Sigmoid colon (tissue), 7 donors: ENCODE data around the gene BLOC1S2. TPM values are rescaled to one million over a fixed set of nuclear protein-coding genes. Genes with fewer than 3 reads are reported as not detected.
"Not testable (repeated sequence)": the region's sequence is repeated elsewhere in the genome, so short reads cannot be mapped to it uniquely, and the experiment has no call there.

Experiments
- DNase-seq: peaks from one replicate; pipeline ENCODE4 v3.0.0-alpha.2; 2019
- H3K27ac ChIP-seq, 4 donors: fragments of 200-600 bp; sonication (generic); one replicate each; pipeline ENCODE4 v1.5.1; 2016 to 2019; ENCODE audit warnings: mild to moderate bottlenecking in 1 of 4
- H3K27me3 ChIP-seq, 3 donors: fragments of 200-600 bp; sonication (generic); one replicate each; pipeline ENCODE4 v1.5.1; 2019; ENCODE audit warnings: mild to moderate bottlenecking in 1 of 3
- H3K36me3 ChIP-seq, 4 donors: fragments of 200-600 bp; sonication (generic); one replicate each; pipeline ENCODE4 v1.5.1; 2016 to 2019
- H3K4me1 ChIP-seq, 4 donors: fragments of 200-600 bp; sonication (generic); one replicate each; pipeline ENCODE4 v1.5.1; 2017 to 2019
- H3K4me3 ChIP-seq, 4 donors: fragments of 200-600 bp; sonication (generic); one replicate each; pipeline ENCODE4 v1.5.1; 2017 to 2019; ENCODE audit warnings: mild to moderate bottlenecking in 2 of 4, moderate library complexity in 1 of 4
- H3K9me3 ChIP-seq, 4 donors: fragments of 200-600 bp in 3 of 4; sonication (generic) in 3 of 4; one replicate each; pipeline versions ENCODE4 v1.5.1 to v1.6.1; 2013 to 2019
- EP300 ChIP-seq, 4 donors: sonication (generic); formaldehyde crosslinking; IDR thresholded peaks; one replicate each; pipeline ENCODE4 v1.6.1; 2017; ENCODE audit warnings: antibody characterized with exemption in 4 of 4
- POLR2A ChIP-seq, 2 donors: fragments of 450-650 bp; IDR thresholded peaks; one replicate each; pipeline ENCODE4 v1.6.1; 2016; ENCODE audit warnings: antibody characterized with exemption in 2 of 2, mild to moderate bottlenecking in 2 of 2, moderate library complexity in 2 of 2
- POLR2AphosphoS5 ChIP-seq, 4 donors: sonication (generic); formaldehyde crosslinking; IDR thresholded peaks; one replicate each; pipeline ENCODE4 v1.6.1; 2017; ENCODE audit warnings: antibody characterized with exemption in 4 of 4
- WGBS, 2 donors: extraction: QIAGEN DNeasy Blood & Tissue Kit; methylation state at CpG; one replicate each; pipeline ENCODE4 v1.1.7; 2013; 5-methylcytosine and 5-hydroxymethylcytosine counted together
- intact Hi-C: fragments of 100-400 bp; cut with DNase I; formaldehyde crosslinking; loops from one replicate; pipeline ENCODE4 v1.15.1; 2023
- polyA plus RNA-seq, 3 donors: library from polyadenylated mRNA; stranded (reverse); fragments of 200-250 nt; gene quantifications; one replicate each; pipeline ENCODE4 v1.2.3, GENCODE V29; 2013
- total RNA-seq, 4 donors: library from RNA; depleted of rRNA; stranded (reverse); fragments of >200 nt; gene quantifications; one replicate each; pipeline ENCODE4 v1.1.0, GENCODE V29; 2016
- TF ChIP-seq, protein P1 (sequence below), 4 experiments: fragments of 450-650 bp in 3 of 4; fragments of 200-600 bp in 1 of 4; IDR thresholded peaks; one replicate each; pipeline ENCODE4 v1.5.1; 2016 to 2019; ENCODE audit warnings: antibody characterized with exemption in 4 of 4, mild to moderate bottlenecking in 3 of 4, moderate library complexity in 2 of 4
- donor health status: healthy with polysubstance abuse.
- donor health status: Bipolar disorder and iron deficiency.
- donor health status: healthy.

The BLOC1S2 gene
- total and polyA plus RNA-seq, 7 donors, result 12.1 to 55.0 (median 23.9) TPM

DNA sequence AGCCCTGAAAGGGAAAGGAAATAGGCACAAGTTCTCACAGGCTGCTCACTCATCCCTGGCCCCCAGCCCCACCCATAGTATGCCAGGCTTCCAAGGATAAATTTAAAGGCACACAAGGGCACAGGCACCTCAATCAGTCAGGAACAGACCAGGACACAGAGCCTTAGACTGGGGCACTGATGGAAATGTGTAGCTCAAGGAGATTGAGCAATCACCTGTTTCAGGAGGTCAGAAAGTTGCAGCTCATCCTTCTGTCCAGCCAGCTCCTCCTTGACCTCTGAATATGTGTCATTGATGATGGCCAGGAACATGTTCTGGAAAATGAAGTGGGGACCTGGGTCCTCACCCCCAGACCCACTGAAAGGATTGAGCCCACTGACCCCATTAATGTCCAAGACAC is 6.6 kb upstream of the BLOC1S2 start:
- Histone ChIP-seq H3K27ac (no peak overlapping the region), H3K36me3 (no peaks in the 10 kb centered on the region), H3K4me3 (no peak overlapping the region), H3K27me3 (peaks cover 0 to 7% (median 0%) of the 10 kb centered on the region in 3 donors), H3K4me1 (no peaks in the 10 kb centered on the region), H3K9me3 (no peaks in the 10 kb centered on the region)
- TF ChIP-seq POLR2AphosphoS5 (IDR thresholded peaks at IDR 0.05), result no peak
- DNase-seq, result no peak
- intact Hi-C loops, result no loop called here

GRCh38 chr10:100292300-100292699 is 5.8 kb upstream of the BLOC1S2 start:
- WGBS, 2 donors, result 65 to 76% methylated on average over 4 of the region's 4 CpGs
- H3K4me3 ChIP-seq, H3K27me3 ChIP-seq, DNase-seq, H3K4me1 ChIP-seq, intact Hi-C loops, H3K9me3 ChIP-seq, H3K36me3 ChIP-seq: not testable (repeated sequence)
- H3K27ac ChIP-seq, result peak overlapping the region in 1 of 4 donors; percentile 17

DNA sequence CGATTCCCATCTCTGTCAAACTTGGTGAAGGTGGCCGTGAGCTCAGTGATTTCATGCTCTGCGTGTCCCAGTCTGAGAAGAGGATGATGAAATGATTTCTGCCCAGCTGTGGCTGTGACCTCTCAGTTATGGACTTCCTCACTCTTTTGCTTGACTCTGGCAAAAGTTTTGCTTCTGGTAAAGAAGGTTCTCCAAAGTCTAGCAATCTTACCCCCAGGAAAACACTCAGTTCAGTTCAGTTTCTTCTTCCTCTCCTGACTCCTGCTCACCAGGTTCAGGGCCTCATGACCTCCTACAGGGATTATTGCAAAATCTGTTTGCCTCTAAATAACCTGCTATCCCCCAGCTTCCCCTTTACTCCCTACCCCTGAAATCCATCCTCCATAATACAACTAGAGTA is 4.9 kb upstream of the BLOC1S2 start:
- DNase-seq, result no peak
- Histone ChIP-seq H3K27ac (peak overlapping the region in 1 of 4 donors; percentile 17), H3K4me1 (peaks cover 0 to 7% (median 5%) of the 10 kb centered on the region in 4 donors), H3K9me3 (no peaks in the 10 kb centered on the region), H3K27me3 (peaks cover 0 to 7% (median 0%) of the 10 kb centered on the region in 3 donors), H3K36me3 (no peaks in the 10 kb centered on the region), H3K4me3 (no peak overlapping the region)
- peak in 1 of 4 donors; percentile 16 for TF ChIP-seq POLR2AphosphoS5 (IDR thresholded peaks at IDR 0.05)
- TF ChIP-seq EP300 (IDR thresholded peaks at IDR 0.05), result no peak
- TF ChIP-seq, protein P1, sequence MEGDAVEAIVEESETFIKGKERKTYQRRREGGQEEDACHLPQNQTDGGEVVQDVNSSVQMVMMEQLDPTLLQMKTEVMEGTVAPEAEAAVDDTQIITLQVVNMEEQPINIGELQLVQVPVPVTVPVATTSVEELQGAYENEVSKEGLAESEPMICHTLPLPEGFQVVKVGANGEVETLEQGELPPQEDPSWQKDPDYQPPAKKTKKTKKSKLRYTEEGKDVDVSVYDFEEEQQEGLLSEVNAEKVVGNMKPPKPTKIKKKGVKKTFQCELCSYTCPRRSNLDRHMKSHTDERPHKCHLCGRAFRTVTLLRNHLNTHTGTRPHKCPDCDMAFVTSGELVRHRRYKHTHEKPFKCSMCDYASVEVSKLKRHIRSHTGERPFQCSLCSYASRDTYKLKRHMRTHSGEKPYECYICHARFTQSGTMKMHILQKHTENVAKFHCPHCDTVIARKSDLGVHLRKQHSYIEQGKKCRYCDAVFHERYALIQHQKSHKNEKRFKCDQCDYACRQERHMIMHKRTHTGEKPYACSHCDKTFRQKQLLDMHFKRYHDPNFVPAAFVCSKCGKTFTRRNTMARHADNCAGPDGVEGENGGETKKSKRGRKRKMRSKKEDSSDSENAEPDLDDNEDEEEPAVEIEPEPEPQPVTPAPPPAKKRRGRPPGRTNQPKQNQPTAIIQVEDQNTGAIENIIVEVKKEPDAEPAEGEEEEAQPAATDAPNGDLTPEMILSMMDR (IDR thresholded peaks at IDR 0.05), result no peak
- no peak for TF ChIP-seq POLR2A (IDR thresholded peaks at IDR 0.05)
- WGBS, 2 donors, result 78 to 80% methylated on average over 3 of the region's 3 CpGs
- intact Hi-C loops, result no loop called here

GRCh38 chr10:100289641-100290040 is 3.2 kb upstream of the BLOC1S2 start:
- peaks cover 0 to 21% (median 18%) of the 10 kb centered on the region in 4 donors for H3K4me1 ChIP-seq
- no peak overlapping the region for H3K4me3 ChIP-seq
- DNase-seq, result no peak
- peaks cover 0 to 4% (median 0%) of the 10 kb centered on the region in 3 donors for H3K27me3 ChIP-seq
- intact Hi-C loops, result loop anchor here (5.0 kb wide), 2 partner anchors 62 to 83 kb away; partner anchors contain the start of gene CHUK
- H3K27ac ChIP-seq, result no peak overlapping the region
- TF ChIP-seq POLR2AphosphoS5 (IDR thresholded peaks at IDR 0.05), result no peak
- TF ChIP-seq EP300 (IDR thresholded peaks at IDR 0.05), result no peak
- TF ChIP-seq POLR2A (IDR thresholded peaks at IDR 0.05), result no peak
- TF ChIP-seq, protein P1 (IDR thresholded peaks at IDR 0.05), result no peak
- no peaks in the 10 kb centered on the region for H3K9me3 ChIP-seq
- no peaks in the 10 kb centered on the region for H3K36me3 ChIP-seq
- 68 to 73% methylated on average over 2 of the region's 2 CpGs for WGBS, 2 donors

- no peaks in the 10 kb centered on the region for H3K27me3 ChIP-seq
- 57 to 79% methylated on average over 5 of the region's 5 CpGs for WGBS, 2 donors
- H3K4me3 ChIP-seq, result no peak overlapping the region
- H3K27ac ChIP-seq, result no peak overlapping the region
- peaks cover 0 to 31% (median 27%) of the 10 kb centered on the region in 4 donors for H3K4me1 ChIP-seq
- TF ChIP-seq, protein P1 (IDR thresholded peaks at IDR 0.05), result no peak
- no peak for TF ChIP-seq POLR2A (IDR thresholded peaks at IDR 0.05)
- TF ChIP-seq EP300 (IDR thresholded peaks at IDR 0.05), result no peak
- no peak for TF ChIP-seq POLR2AphosphoS5 (IDR thresholded peaks at IDR 0.05)
- intact Hi-C loops, result loop anchor here (5.0 kb wide), 2 partner anchors 61 to 84 kb away; partner anchors contain the start of gene CHUK
- H3K9me3 ChIP-seq, result no peaks in the 10 kb centered on the region
- H3K36me3 ChIP-seq, result no peaks in the 10 kb centered on the region
- DNase-seq, result no peak
These were observed 1.7 kb upstream of the BLOC1S2 start for GRCh38 chr10:100288196-100288595.

DNA sequence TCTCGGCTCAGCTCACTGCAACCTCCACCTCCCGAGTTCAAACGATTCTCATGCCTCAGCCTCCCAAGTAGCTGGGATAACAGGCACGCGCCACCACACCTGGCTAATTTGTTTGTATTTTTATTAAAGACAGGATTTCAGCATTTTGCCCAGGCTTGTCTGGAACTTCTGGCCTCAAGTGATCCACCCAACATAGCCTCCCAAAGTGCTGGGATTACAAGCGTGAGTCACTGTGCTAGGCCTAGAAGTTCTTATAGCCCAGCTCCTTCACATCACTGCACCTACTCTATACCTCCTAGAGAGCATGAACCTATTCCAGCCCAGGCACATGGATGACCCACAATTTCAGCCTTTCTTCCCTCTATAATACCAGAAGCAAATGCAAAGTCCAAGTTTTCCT is 1.3 kb upstream of the BLOC1S2 start:
- no peak for TF ChIP-seq EP300 (IDR thresholded peaks at IDR 0.05)
- TF ChIP-seq, protein P1 (IDR thresholded peaks at IDR 0.05), result no peak
- no peak for TF ChIP-seq POLR2A (IDR thresholded peaks at IDR 0.05)
- no peak for TF ChIP-seq POLR2AphosphoS5 (IDR thresholded peaks at IDR 0.05)
- no peak for DNase-seq
- intact Hi-C loops, result loop anchor here (2.0 to 5.0 kb wide), 3 partner anchors 21 to 85 kb away; partner anchors contain the start of genes CHUK and CWF19L1
- Histone ChIP-seq H3K9me3 (no peaks in the 10 kb centered on the region), H3K36me3 (no peaks in the 10 kb centered on the region), H3K27ac (no peak overlapping the region), H3K27me3 (no peaks in the 10 kb centered on the region), H3K4me3 (no peak overlapping the region), H3K4me1 (peaks cover 0 to 36% (median 27%) of the 10 kb centered on the region in 4 donors)
- 97 to 98% methylated on average over 6 of the region's 6 CpGs for WGBS, 2 donors

DNA sequence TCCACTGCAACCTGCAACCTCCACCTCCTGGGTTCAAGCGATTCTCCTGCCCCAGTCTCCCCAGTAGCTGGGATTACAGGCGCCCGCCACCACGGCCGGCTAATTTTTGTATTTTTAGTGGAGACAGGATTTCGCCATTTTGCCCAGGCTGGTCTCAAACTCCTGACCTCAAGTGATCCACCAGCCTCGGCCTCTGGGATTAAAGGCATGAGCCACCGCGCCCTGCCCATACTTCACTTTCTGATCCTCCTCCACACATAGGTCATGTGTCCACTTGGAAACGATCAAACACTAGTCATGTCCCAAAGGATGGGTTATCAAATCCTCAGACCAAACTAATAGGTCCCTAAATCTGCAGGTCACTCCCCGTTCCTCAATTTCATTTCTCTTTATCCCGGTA is 1.2 kb downstream of the BLOC1S2 start:
- Histone ChIP-seq H3K4me1 (peaks cover 0 to 38% (median 27%) of the 10 kb centered on the region in 4 donors), H3K36me3 (peaks cover 0 to 15% (median under 1%) of the 10 kb centered on the region in 4 donors), H3K27ac (peak overlapping the region; percentile 86 to 99 (median 96)), H3K4me3 (peak overlapping the region in 3 of 4 donors; percentile 60 to 94 (median 91))
- intact Hi-C loops, result loop anchor here (5.0 kb wide), 2 partner anchors 58 to 87 kb away; partner anchors contain the start of gene CHUK
- not testable (repeated sequence) for H3K9me3 ChIP-seq, H3K27me3 ChIP-seq, DNase-seq
- WGBS, 2 donors, result 88 to 90% methylated on average over 12 of the region's 12 CpGs
